Measurements from ENCODE around the gene IFNAR2. TPM values are rescaled to one million over a fixed set of nuclear protein-coding genes. Genes with fewer than 3 reads are reported as not detected.

IFNAR2 gene
- total RNA-seq, 1 donor from 2014 or later, result 7.7 TPM

- no peak for ATAC-seq
Measured at GRCh38 chr21:33270986-33271385, 41.2 kb downstream of the IFNAR2 start.

- no peak for ATAC-seq
Measured at GRCh38 chr21:33273044-33273443, 43.3 kb downstream of the IFNAR2 start.

- peak; percentile 28 for ATAC-seq
Measured at GRCh38 chr21:33278721-33279120, 49.0 kb downstream of the IFNAR2 start.

GRCh38 chr21:33279330-33279820 is 49.6 kb downstream of the IFNAR2 start:
- ATAC-seq, result no peak

Other genes with a start within 250 kb of the IFNAR2 start
- not detected for gene OLIG2, start 204.0 kb upstream of the IFNAR2 start, total RNA-seq
- gene OLIG1, start 159.8 kb upstream of the IFNAR2 start, total RNA-seq, result not detected
- gene IL10RB, start 36.4 kb downstream of the IFNAR2 start, total RNA-seq, result 27.5 TPM
- 15.5 TPM for gene IFNAR1, start 95.0 kb downstream of the IFNAR2 start, total RNA-seq
- gene IFNGR2, start 173.5 kb downstream of the IFNAR2 start, total RNA-seq, result 86.8 TPM

Measured in esophagus mucosa (tissue), 1 donor.